ENCODE measurements around the gene DNAH6.

DNA sequence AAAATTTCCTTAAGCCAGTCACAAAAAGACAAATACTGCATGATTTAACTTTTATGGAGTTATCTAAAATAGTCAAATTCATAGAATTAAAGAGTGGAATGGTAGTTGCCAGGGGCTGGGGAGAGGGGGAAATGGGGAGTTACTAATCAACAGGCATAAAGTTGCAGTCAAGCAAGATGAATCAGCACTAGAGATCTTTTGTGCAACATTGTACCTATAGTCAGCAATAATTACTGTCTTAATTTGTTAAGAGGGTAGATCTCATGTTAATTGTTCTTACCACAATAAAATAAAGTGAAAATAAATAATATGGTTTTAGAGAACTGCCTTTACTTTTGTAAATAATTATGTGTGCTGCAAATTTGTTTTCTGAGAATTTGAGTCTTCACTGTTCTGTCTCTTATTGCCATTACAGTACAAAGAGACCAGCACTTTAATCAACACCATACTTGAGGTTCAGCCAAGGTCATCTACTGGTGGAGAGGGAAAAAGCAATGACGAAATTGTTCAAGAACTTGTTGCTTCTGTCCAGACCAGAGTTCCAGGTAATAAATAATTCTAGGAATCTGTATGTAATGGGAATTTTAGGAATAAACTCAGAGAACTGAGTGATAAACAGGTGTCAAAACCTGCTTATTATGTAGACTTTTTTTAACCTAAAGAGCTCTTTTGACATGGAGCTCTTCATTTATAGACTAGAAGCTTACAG lies 289.1 kb downstream of the DNAH6 start:
- no peak for TF ChIP-seq POLR2A (IDR thresholded peaks at IDR 0.05)
- TF ChIP-seq, protein P1, sequence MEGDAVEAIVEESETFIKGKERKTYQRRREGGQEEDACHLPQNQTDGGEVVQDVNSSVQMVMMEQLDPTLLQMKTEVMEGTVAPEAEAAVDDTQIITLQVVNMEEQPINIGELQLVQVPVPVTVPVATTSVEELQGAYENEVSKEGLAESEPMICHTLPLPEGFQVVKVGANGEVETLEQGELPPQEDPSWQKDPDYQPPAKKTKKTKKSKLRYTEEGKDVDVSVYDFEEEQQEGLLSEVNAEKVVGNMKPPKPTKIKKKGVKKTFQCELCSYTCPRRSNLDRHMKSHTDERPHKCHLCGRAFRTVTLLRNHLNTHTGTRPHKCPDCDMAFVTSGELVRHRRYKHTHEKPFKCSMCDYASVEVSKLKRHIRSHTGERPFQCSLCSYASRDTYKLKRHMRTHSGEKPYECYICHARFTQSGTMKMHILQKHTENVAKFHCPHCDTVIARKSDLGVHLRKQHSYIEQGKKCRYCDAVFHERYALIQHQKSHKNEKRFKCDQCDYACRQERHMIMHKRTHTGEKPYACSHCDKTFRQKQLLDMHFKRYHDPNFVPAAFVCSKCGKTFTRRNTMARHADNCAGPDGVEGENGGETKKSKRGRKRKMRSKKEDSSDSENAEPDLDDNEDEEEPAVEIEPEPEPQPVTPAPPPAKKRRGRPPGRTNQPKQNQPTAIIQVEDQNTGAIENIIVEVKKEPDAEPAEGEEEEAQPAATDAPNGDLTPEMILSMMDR (IDR thresholded peaks at IDR 0.05), result no peak
